Activated B cell treated with CpG ODN at 0.5 μM for 24 hours (primary cell): Measurements from ENCODE around the gene FMN1. TPM values are rescaled to one million over a fixed set of nuclear protein-coding genes. Genes with fewer than 3 reads are reported as not detected.

Source experiments
- ATAC-seq: fragments of 200-7000 bp; cut with Tn5 transposase; one replicate; pipeline ENCODE4 v1.10.0; 2021; ENCODE audit warnings: low read depth, mild to moderate bottlenecking, moderate library complexity
- CTCF ChIA-PET: fragments of 350-600 bp; sonication (Branson Sonifier 250); formaldehyde crosslinking; loops from one replicate; lab custom pipeline; 2021; ENCODE audit warnings: antibody characterized with exemption; lab: Charles Lee
- POLR2A ChIA-PET: fragments of 350-600 bp; sonication (Branson Sonifier 250); formaldehyde crosslinking; loops from one replicate; lab custom pipeline; 2021; ENCODE audit warnings: antibody characterized with exemption; lab: Charles Lee
- DNase-seq: peaks from one replicate; pipeline ENCODE4 v3.0.0; 2022
- H3K27ac Mint-ChIP-seq: one replicate; pipeline ENCODE4 v1.8.0; 2020; ENCODE audit warnings: mixed read lengths
- H3K27me3 Mint-ChIP-seq: one replicate; pipeline ENCODE4 v1.8.0; 2021; ENCODE audit warnings: mixed read lengths
- H3K36me3 Mint-ChIP-seq: one replicate; pipeline ENCODE4 v1.8.0; 2021; ENCODE audit warnings: low read depth, mixed read lengths
- H3K4me1 Mint-ChIP-seq: one replicate; pipeline ENCODE4 v1.8.0; 2021; ENCODE audit warnings: mixed read lengths
- H3K4me3 Mint-ChIP-seq: one replicate; pipeline ENCODE4 v1.8.0; 2020; ENCODE audit warnings: mild to moderate bottlenecking, mixed read lengths
- H3K9me3 Mint-ChIP-seq: one replicate; pipeline ENCODE4 v1.8.0; 2020; ENCODE audit warnings: mixed read lengths
- CTCF ChIP-seq: fragments of 200-600 bp; IDR thresholded peaks from one replicate; pipeline ENCODE4 v1.8.0; 2022; ENCODE audit warnings: antibody characterized with exemption, mild to moderate bottlenecking
- intact Hi-C: fragments of 100-400 bp; cut with micrococcal nuclease; formaldehyde crosslinking; loops from one replicate; pipeline ENCODE4 v1.15.1; 2024
- total RNA-seq: library from RNA; stranded (reverse); gene quantifications from 2 replicates; pipeline ENCODE4 v1.2.3, GENCODE V29; 2022

FMN1 gene
- total RNA-seq, 1 donor from 2014 or later: 0.80 TPM

GRCh38 chr15:32936283-32936918, 258.1 kb downstream of the FMN1 start:
- intact Hi-C loops: loop anchor here (5.0 kb wide), 3 partner anchors 39 to 274 kb away; no protein-coding TSS in a partner anchor
- Mint-ChIP-seq H3K4me3 (no peak overlapping the region), H3K4me1 (peaks cover 2% of the 10 kb centered on the region), H3K9me3 (peaks cover 4% of the 10 kb centered on the region), H3K27me3 (peaks cover 22% of the 10 kb centered on the region), H3K36me3 (no peaks in the 10 kb centered on the region), H3K27ac (no peak overlapping the region)
- ChIA-PET POLR2A (no interaction called here), CTCF (interaction anchor here (0.6 to 2.5 kb wide), 32 partner anchors 9 to 764 kb away, joined by 3 to 84 read pairs (median 4); no protein-coding TSS in a partner anchor)
- DNase-seq (no peak), ATAC-seq (no peak)
- TF ChIP-seq CTCF: no peak

GRCh38 chr15:32935139-32935538, 259.4 kb downstream of the FMN1 start:
- no peak for TF ChIP-seq CTCF
- ATAC-seq (no peak), DNase-seq (no peak)
- Mint-ChIP-seq H3K27ac (no peak overlapping the region), H3K4me1 (peaks cover 2% of the 10 kb centered on the region), H3K9me3 (peaks cover 4% of the 10 kb centered on the region), H3K4me3 (no peak overlapping the region), H3K36me3 (no peaks in the 10 kb centered on the region), H3K27me3 (peaks cover 22% of the 10 kb centered on the region)
- intact Hi-C loops: loop anchor here (5.0 kb wide), 3 partner anchors 38 to 273 kb away; no protein-coding TSS in a partner anchor
- POLR2A ChIA-PET: no interaction called here
- CTCF ChIA-PET: interaction anchor here (2.5 kb wide), 1 partner anchor 91 kb away, joined by 84 read pairs; no protein-coding TSS in a partner anchor

- peaks cover 2% of the 10 kb centered on the region for H3K4me1 Mint-ChIP-seq
- ChIA-PET POLR2A (no interaction called here), CTCF (no interaction called here)
- peaks cover 4% of the 10 kb centered on the region for H3K9me3 Mint-ChIP-seq
- H3K27me3 Mint-ChIP-seq: peaks cover 15% of the 10 kb centered on the region
- no peaks in the 10 kb centered on the region for H3K36me3 Mint-ChIP-seq
- DNase-seq (no peak), ATAC-seq (no peak)
- intact Hi-C loops: no loop called here
- H3K27ac Mint-ChIP-seq: no peak overlapping the region
- H3K4me3 Mint-ChIP-seq: no peak overlapping the region
- no peak for TF ChIP-seq CTCF
These were observed 261.3 kb downstream of the FMN1 start for GRCh38 chr15:32933236-32933635.

- Mint-ChIP-seq H3K9me3 (no peaks in the 10 kb centered on the region), H3K27ac (no peak overlapping the region), H3K36me3 (no peaks in the 10 kb centered on the region), H3K4me1 (peaks cover 6% of the 10 kb centered on the region), H3K4me3 (no peak overlapping the region), H3K27me3 (peaks cover 5% of the 10 kb centered on the region)
- intact Hi-C loops: no loop called here
- no peak for DNase-seq
- ChIA-PET CTCF (no interaction called here), POLR2A (no interaction called here)
- no peak for TF ChIP-seq CTCF
- no peak for ATAC-seq
These were observed 265.6 kb downstream of the FMN1 start for GRCh38 chr15:32928876-32929275.

GRCh38 chr15:32927124-32927523, 267.4 kb downstream of the FMN1 start:
- Mint-ChIP-seq H3K9me3 (no peaks in the 10 kb centered on the region), H3K4me3 (no peak overlapping the region), H3K27ac (no peak overlapping the region), H3K36me3 (no peaks in the 10 kb centered on the region), H3K27me3 (no peaks in the 10 kb centered on the region), H3K4me1 (peaks cover 6% of the 10 kb centered on the region)
- ATAC-seq: no peak
- TF ChIP-seq CTCF: no peak
- DNase-seq: no peak
- ChIA-PET POLR2A (no interaction called here), CTCF (interaction anchor here (1.1 to 2.0 kb wide), 3 partner anchors 9 to 84 kb away, joined by 3 to 8 read pairs (median 4); no protein-coding TSS in a partner anchor)
- intact Hi-C loops: no loop called here
